ENCODE measurements around the gene DCHS2. TPM values are rescaled to one million over a fixed set of nuclear protein-coding genes. Genes with fewer than 3 reads are reported as not detected.

Gene DCHS2
- total RNA-seq, 2 donors from 2014 or later, result 0.13 to 0.24 TPM

GRCh38 chr4:154294652-154295350 lies 196.8 kb downstream of the DCHS2 start:
- H3K36me3 Mint-ChIP-seq (ENCODE audit: low read depth), result no peaks in the 10 kb centered on the region
- H3K9me3 Mint-ChIP-seq, result no peaks in the 10 kb centered on the region
- no peak overlapping the region for H3K9ac ChIP-seq (ENCODE audit: extremely low read depth, low read length, poor library complexity, severe bottlenecking)
- H3K27me3 ChIP-seq (ENCODE audit: control insufficient read depth, insufficient read depth, low read length, poor library complexity, severe bottlenecking), result no peaks in the 10 kb centered on the region
- H3K27ac ChIP-seq (ENCODE audit: low read depth, low read length), result no peak overlapping the region
- no peaks in the 10 kb centered on the region for H3K4me1 Mint-ChIP-seq
- WGBS, 2 experiments (ENCODE audit: insufficient coverage in 1 of 2, insufficient read length in 1 of 2), result 88 to 100% methylated on average over 3 to 4 of the region's 4 CpGs
- no peak for DNase-seq
- no peak overlapping the region for H3K27ac Mint-ChIP-seq
- no peak overlapping the region for H3K4me3 Mint-ChIP-seq
- H3K4me3 ChIP-seq (ENCODE audit: low read length), result no peak overlapping the region
- H3K27me3 Mint-ChIP-seq (ENCODE audit: insufficient read depth), result no peaks in the 10 kb centered on the region
- H3K36me3 ChIP-seq (ENCODE audit: control insufficient read depth, insufficient read depth, low read length), result no peaks in the 10 kb centered on the region
- no peaks in the 10 kb centered on the region for H3K4me1 ChIP-seq (ENCODE audit: control insufficient read depth, insufficient read depth, low read length)
- H3K9me3 ChIP-seq (ENCODE audit: control insufficient read depth, low read length), result no peaks in the 10 kb centered on the region
- TF ChIP-seq CTCF (conservative IDR thresholded peaks at IDR 0.05), result no peak

DNA sequence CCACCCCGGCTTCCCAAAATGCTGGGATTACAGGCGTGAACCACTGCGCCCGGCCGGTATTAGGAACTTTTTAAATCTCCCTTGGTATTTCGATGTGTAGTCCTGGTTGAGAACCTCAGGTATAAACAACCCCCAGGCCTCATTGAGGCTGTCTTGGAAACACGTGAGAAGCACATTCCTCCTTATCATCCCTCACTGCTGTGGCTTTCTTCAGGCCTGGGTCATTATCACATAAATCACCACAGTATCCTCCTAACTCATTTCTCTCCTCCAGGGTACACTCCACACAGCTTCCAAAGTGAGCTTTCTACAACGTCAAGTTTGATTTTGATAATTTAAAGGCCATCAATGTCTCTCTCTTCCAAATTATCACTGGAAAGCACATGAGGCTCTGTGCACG lies 198.2 kb downstream of the DCHS2 start:
- Histone ChIP-seq H3K27ac (ENCODE audit: low read depth, low read length) (no peak overlapping the region), H3K36me3 (ENCODE audit: control insufficient read depth, insufficient read depth, low read length) (no peaks in the 10 kb centered on the region), H3K4me1 (ENCODE audit: control insufficient read depth, insufficient read depth, low read length) (no peaks in the 10 kb centered on the region), H3K4me3 (ENCODE audit: low read length) (no peak overlapping the region), H3K27me3 (ENCODE audit: control insufficient read depth, insufficient read depth, low read length, poor library complexity, severe bottlenecking) (no peaks in the 10 kb centered on the region), H3K9ac (ENCODE audit: extremely low read depth, low read length, poor library complexity, severe bottlenecking) (no peak overlapping the region), H3K9me3 (ENCODE audit: control insufficient read depth, low read length) (no peaks in the 10 kb centered on the region)
- Mint-ChIP-seq H3K4me3 (no peak overlapping the region), H3K27me3 (ENCODE audit: insufficient read depth) (no peaks in the 10 kb centered on the region), H3K27ac (no peak overlapping the region), H3K36me3 (ENCODE audit: low read depth) (no peaks in the 10 kb centered on the region), H3K9me3 (no peaks in the 10 kb centered on the region), H3K4me1 (no peaks in the 10 kb centered on the region)
- TF ChIP-seq CTCF (conservative IDR thresholded peaks at IDR 0.05), result no peak
- WGBS, 2 experiments (ENCODE audit: insufficient coverage in 1 of 2, insufficient read length in 1 of 2), result 87 to 90% methylated on average over 9 of the region's 9 CpGs
- no peak for DNase-seq

- 100% methylated on average over 2 of the region's 2 CpGs; no CpG with 5 or more reads in 1 of the 2 experiments for WGBS, 2 experiments (ENCODE audit: insufficient coverage in 1 of 2, insufficient read length in 1 of 2)
Observed at GRCh38 chr4:154292589-154292988, 199.0 kb downstream of the DCHS2 start.

More at GRCh38 chr4:154292589-154292988, 199.0 kb downstream of the DCHS2 start:
- Mint-ChIP-seq H3K4me3 (no peak overlapping the region), H3K4me1 (no peaks in the 10 kb centered on the region), H3K9me3 (no peaks in the 10 kb centered on the region), H3K27me3 (ENCODE audit: insufficient read depth) (no peaks in the 10 kb centered on the region), H3K27ac (no peak overlapping the region), H3K36me3 (ENCODE audit: low read depth) (no peaks in the 10 kb centered on the region)
- Histone ChIP-seq H3K36me3 (ENCODE audit: control insufficient read depth, insufficient read depth, low read length) (no peaks in the 10 kb centered on the region), H3K9ac (ENCODE audit: extremely low read depth, low read length, poor library complexity, severe bottlenecking) (no peak overlapping the region), H3K27me3 (ENCODE audit: control insufficient read depth, insufficient read depth, low read length, poor library complexity, severe bottlenecking) (no peaks in the 10 kb centered on the region), H3K4me3 (ENCODE audit: low read length) (no peak overlapping the region), H3K9me3 (ENCODE audit: control insufficient read depth, low read length) (no peaks in the 10 kb centered on the region), H3K4me1 (ENCODE audit: control insufficient read depth, insufficient read depth, low read length) (no peaks in the 10 kb centered on the region), H3K27ac (ENCODE audit: low read depth, low read length) (no peak overlapping the region)
- no peak for DNase-seq
- TF ChIP-seq CTCF (conservative IDR thresholded peaks at IDR 0.05), result no peak
